ENCODE measurements around the gene FOXN1.

- no peak for TF ChIP-seq CTCF (IDR thresholded peaks at IDR 0.05)
- TF ChIP-seq POLR2A (IDR thresholded peaks at IDR 0.05), result no peak
- TF ChIP-seq EP300 (IDR thresholded peaks at IDR 0.05), result no peak
Observed at GRCh38 chr17:28573040-28573380, 66.9 kb downstream of the FOXN1 start.

Measured in stomach (tissue), 4 donors.